GM12801 (cell line): Measurements from ENCODE around the gene BMP6.

ENCODE experiments used
- TF ChIP-seq, protein P1 (sequence below): IDR thresholded peaks from one replicate; pipeline ENCODE4 v1.5.1; 2011; ENCODE audit warnings: control low read depth; ENCODE audit not compliant: insufficient read length; ENCODE audit errors: extremely low read depth

The BMP6 gene

GRCh38 chr6:7887278-7887991 is 161.5 kb downstream of the BMP6 start:
- TF ChIP-seq, protein P1, sequence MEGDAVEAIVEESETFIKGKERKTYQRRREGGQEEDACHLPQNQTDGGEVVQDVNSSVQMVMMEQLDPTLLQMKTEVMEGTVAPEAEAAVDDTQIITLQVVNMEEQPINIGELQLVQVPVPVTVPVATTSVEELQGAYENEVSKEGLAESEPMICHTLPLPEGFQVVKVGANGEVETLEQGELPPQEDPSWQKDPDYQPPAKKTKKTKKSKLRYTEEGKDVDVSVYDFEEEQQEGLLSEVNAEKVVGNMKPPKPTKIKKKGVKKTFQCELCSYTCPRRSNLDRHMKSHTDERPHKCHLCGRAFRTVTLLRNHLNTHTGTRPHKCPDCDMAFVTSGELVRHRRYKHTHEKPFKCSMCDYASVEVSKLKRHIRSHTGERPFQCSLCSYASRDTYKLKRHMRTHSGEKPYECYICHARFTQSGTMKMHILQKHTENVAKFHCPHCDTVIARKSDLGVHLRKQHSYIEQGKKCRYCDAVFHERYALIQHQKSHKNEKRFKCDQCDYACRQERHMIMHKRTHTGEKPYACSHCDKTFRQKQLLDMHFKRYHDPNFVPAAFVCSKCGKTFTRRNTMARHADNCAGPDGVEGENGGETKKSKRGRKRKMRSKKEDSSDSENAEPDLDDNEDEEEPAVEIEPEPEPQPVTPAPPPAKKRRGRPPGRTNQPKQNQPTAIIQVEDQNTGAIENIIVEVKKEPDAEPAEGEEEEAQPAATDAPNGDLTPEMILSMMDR, result no peak

GRCh38 chr6:7888587-7889357 is 162.9 kb downstream of the BMP6 start:
- TF ChIP-seq, protein P1, result no peak

- TF ChIP-seq, protein P1, result no peak
These were observed 165.4 kb downstream of the BMP6 start for GRCh38 chr6:7891078-7891872.

GRCh38 chr6:7893342-7893741 is 167.4 kb downstream of the BMP6 start:
- TF ChIP-seq, protein P1, result no peak

DNA sequence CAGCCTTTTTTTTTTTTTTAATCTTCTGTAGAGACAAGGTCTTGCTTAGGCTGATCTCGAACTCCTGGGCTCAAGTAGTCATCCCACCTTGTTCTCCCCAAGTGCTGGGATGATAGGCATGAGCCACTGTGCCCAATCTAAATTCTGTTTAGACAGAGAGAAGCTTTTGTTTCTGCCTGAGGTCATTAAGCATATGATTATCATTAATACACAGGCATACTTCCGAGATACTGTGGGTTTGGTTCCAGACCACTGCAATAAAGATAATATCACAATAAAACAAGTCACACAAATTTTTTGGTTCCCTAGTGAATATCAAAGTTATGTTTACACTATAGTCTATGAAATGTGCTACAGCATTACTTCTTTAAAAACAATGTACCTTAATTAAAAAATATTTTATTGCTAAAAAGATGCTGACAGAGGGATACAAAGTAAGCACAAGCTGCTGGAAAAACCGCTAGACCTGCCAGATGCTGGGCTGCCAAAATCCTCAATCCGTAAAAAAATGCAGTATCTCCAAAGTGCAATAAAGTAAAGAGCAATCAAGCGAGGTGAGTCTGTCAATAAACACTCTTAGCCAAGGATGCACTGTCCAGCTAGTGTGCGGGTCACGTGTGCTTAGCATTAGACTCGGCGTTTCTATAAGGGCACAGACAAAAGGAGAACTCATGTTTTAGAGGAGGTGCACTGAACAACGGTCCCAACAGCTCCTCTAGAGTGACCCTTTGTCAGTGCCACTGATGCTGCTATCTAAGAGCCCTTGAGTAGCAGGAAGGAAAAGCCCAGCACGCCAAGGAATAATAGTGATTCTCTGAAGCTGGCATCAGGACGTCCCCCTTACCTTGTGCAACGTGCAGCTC is 168.6 kb downstream of the BMP6 start:
- TF ChIP-seq, protein P1, result no peak

- TF ChIP-seq, protein P1, result no peak
These were observed 169.2 kb downstream of the BMP6 start for GRCh38 chr6:7895125-7895423.
